ENCODE data around the gene SLC14A1.
A peak's percentile ranks its signal among the peaks of the same experiment; 100 is the strongest.

Gene SLC14A1

GRCh38 chr18:45760462-45761036 lies 36.6 kb downstream of the SLC14A1 start:
- DNase-seq = no peak

- DNase-seq = no peak
Observed at GRCh38 chr18:45761512-45762114, 37.6 kb downstream of the SLC14A1 start.

GRCh38 chr18:45764000-45764686 lies 40.2 kb downstream of the SLC14A1 start:
- DNase-seq = no peak

DNA sequence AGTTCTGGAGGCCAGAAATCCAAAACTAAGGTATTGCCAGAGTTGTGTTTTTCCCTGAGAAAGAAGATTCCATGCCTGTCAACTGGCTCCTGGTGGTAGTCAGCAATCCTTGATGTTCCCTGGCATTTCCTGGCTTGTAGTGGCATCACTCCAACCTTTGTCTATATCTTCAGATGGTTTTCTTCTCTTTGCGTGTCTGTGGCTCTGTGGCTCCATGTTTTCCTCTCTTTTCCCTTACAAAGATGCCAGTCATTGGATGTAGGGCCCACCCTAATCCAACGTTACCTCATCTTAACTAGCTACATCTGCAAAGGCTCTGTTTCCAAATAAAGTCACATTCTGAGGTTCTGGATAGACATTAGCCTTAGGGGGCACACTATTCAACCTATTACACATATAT lies 41.8 kb downstream of the SLC14A1 start:
- no peak for DNase-seq

DNA sequence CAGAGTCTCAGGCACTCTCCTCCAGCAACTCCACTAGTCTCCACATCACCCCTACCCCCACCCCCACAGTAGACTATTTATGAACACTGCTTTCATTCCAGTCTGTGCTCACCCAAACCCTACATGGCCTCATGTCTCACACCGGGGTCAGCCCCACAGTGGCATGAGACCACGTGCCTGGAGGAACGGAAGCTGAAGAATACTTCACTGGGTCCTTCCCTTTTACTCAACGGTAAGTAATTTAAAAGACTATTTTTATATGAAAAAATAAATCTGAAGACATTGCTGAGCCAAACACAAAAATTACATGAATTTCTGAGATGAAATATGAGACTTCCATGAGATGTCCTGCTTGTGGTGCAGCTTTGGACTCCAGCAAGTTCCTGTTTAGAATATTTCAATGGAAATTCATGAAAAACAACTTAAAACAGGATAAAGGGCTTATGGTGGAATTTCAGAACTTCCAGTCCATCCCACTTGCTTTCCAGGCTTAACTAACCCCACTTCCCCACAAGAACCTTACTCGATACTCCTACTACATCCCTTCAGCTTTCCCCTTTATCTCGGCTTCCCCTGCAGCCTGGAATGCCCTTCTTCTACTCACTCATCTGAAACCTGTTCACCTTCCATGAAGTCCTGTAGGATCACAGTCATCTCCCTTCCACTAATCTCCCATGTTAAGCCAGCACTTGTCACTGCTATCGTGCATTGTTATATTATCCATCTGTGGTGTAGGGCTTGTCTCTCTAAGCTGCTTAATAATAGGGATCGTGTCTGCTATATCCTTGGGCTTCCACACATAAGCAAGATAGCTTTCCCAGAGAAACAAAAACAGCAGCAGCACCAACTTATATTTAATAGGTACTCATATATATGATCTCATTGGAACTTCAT lies 47.9 kb downstream of the SLC14A1 start:
- no peak for DNase-seq

DNA sequence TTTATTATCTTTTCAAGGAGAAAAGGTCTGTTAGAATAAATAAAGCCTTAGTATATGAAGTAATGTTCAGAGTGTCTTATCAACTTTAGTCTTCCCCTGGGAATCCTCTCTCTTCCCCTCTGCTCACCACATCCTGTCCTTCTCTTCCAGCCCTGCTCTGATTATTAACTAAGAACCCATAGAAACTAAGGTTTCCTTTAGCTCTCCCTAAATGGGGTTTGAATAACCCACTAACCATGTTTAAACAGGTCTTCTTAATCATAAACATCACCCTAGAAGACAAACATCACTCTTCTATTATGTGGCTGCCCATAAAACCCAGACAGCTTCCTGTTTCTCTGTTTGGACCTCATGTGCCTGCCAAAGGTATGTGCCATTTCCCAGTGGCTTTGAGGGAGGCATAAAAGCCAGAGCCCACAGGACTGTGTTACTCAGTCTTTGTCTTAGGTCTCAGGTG lies 50.1 kb downstream of the SLC14A1 start:
- DNase-seq = no peak

GRCh38 chr18:45775241-45775676 lies 51.3 kb downstream of the SLC14A1 start:
- no peak for DNase-seq

GRCh38 chr18:45775743-45776142 lies 51.8 kb downstream of the SLC14A1 start:
- no peak for DNase-seq

GRCh38 chr18:45777393-45777792 lies 53.4 kb downstream of the SLC14A1 start:
- no peak for DNase-seq

DNA sequence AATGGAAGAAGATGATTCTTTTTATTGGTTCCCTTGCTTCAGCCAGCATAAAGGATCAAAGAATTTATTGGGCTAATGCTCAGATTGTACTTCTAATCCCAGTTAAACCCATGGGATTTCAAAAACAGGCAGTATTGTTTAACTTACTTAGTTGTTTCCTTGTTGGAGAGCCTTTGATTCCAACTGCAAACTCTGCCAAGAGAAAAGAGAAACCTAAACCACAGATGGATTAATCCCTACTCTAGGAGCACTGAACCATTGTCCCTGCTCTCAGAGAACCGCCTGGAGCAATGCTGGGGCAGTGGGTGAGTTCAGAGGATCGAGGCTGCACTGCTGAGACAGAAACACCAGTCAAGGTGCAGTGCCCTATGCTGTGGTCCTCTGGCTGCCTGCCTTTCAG lies 56.6 kb downstream of the SLC14A1 start:
- DNase-seq = no peak

GRCh38 chr18:45782662-45783061 lies 58.7 kb downstream of the SLC14A1 start:
- no peak for DNase-seq

- no peak for DNase-seq
Observed at GRCh38 chr18:45783097-45784075, 59.4 kb downstream of the SLC14A1 start.

GRCh38 chr18:45785134-45785533 lies 61.2 kb downstream of the SLC14A1 start:
- DNase-seq = peak; percentile 4

- no peak for DNase-seq
Observed at GRCh38 chr18:45786941-45787340, 63.0 kb downstream of the SLC14A1 start.

GRCh38 chr18:45787346-45787745 lies 63.4 kb downstream of the SLC14A1 start:
- no peak for DNase-seq

DNA sequence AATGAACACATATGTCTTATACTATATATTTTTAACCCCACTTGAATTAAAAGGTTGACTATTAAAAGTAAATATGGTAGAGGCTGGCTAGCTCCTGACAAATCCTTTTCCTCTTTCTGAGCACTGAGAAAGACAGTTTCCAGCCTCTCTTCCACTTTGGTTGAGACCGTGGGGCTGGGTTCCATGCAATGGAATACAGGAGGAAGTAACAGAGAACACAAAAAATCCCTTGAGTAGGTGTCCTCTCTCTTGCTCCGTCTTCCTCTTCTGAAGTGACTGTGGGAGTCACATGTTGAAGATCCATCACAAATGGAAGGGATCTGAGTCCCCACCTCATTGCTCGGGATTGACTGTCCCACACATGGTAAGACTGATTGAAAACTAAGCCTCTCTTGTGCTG lies 64.9 kb downstream of the SLC14A1 start:
- DNase-seq = no peak

GRCh38 chr18:45792506-45793263 lies 68.7 kb downstream of the SLC14A1 start:
- DNase-seq = no peak

- no peak for DNase-seq
Observed at GRCh38 chr18:45793264-45793965, 69.4 kb downstream of the SLC14A1 start.

DNA sequence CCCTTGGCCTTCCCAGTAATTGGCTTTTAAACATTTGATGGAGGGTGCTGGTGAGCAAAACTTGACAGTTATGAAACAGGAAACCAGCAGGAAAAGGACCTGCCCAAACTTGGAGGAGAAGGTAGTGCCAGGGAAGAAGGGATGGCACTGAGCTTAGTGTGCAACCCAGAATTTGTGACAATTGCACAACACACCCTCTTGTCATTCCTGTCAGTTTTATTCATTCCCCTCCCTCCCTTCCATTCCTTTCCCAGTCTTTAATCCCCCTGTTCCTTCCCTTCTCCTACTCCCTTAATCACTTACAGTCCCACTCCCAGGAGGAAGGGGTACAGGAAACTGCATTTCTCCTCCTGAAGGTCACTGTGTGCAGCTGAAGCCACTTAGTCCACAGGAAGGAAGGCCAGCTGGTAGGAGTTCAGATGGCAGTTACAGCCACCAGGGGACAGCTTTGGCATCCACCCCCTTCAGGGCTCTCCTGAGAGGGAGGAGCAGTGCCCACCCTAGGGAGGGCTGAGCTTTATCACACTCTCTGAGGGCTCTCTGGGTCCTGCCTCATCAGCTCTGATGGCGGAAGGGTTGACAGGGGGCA lies 77.5 kb downstream of the SLC14A1 start:
- DNase-seq = no peak

All from NK-92 treated with Interleukin-12 subunit alpha and Interleukin-12 subunit beta, amount 100 ng/mL, for 24 hours (cell line).